Body of pancreas (tissue), 4 donors: ENCODE data around the gene SH3PXD2B. TPM values are rescaled to one million over a fixed set of nuclear protein-coding genes. Genes with fewer than 3 reads are reported as not detected.
A peak's percentile ranks its signal among the peaks of the same experiment; 100 is the strongest.
"Not testable (repeated sequence)": the region's sequence is repeated elsewhere in the genome, so short reads cannot be mapped to it uniquely, and the experiment has no call there.

Source experiments
- ATAC-seq: fragments of 150-250 bp; one replicate; pipeline ENCODE4 v1.9.1; 2016
- DNase-seq, 4 donors: peaks; one replicate each; pipeline ENCODE4 v3.0.0-alpha.2; 2019
- H3K27ac ChIP-seq, 4 donors: fragments of 200-600 bp; sonication (generic); 1 replicate in 3 of 4; 2 replicates in 1 of 4; pipeline versions ENCODE4 v1.5.1 to v1.6.1; 2016 to 2019; ENCODE audit warnings: mild to moderate bottlenecking in 1 of 4, mixed read lengths in 1 of 4, moderate library complexity in 1 of 4
- H3K27me3 ChIP-seq, 2 donors: fragments of 200-600 bp; sonication (generic); one replicate each; pipeline ENCODE4 v1.6.0; 2016; ENCODE audit warnings: mild to moderate bottlenecking in 1 of 2
- H3K36me3 ChIP-seq, 2 donors: fragments of 200-600 bp; sonication (generic); replicated peaks in 1 of 2; 2 replicates each; pipeline ENCODE4 v1.5.1; 2016; ENCODE audit warnings: low read depth in 2 of 2; ENCODE audit not compliant: insufficient read depth in 1 of 2
- H3K4me1 ChIP-seq: fragments of 200-600 bp; sonication (generic); one replicate; pipeline ENCODE4 v1.6.0; 2016
- H3K4me3 ChIP-seq, 2 donors: fragments of 200-600 bp; sonication (generic); 1 replicate in 1 of 2; 2 replicates in 1 of 2; pipeline ENCODE4 v1.5.1; 2016 to 2019
- H3K9me3 ChIP-seq, 3 donors: fragments of 200-600 bp; sonication (generic); 1 replicate in 2 of 3; 2 replicates in 1 of 3; pipeline ENCODE4 v1.5.1; 2016
- POLR2A ChIP-seq, 3 donors: fragments of 450-650 bp; IDR thresholded peaks; one replicate each; pipeline ENCODE4 v1.6.1; 2016; ENCODE audit warnings: antibody characterized with exemption in 3 of 3, mild to moderate bottlenecking in 2 of 3
- WGBS, 2 donors: methylation state at CpG; one replicate each; pipeline ENCODE4 v1.1.5; 2017; 5-methylcytosine and 5-hydroxymethylcytosine counted together
- intact Hi-C: fragments of 100-400 bp; cut with DNase I; formaldehyde crosslinking; loops from one replicate; pipeline ENCODE4 v1.15.1; 2023
- total RNA-seq, 2 donors: library from RNA; depleted of rRNA; stranded (reverse); fragments of >200 nt; gene quantifications; one replicate each; pipeline ENCODE4 v1.1.0, GENCODE V29; 2016
- TF ChIP-seq, protein P1 (sequence below), 7 experiments: fragments of 450-650 bp in 4 of 7; fragments of 200-600 bp in 3 of 7; sonication (generic) in 3 of 7; IDR thresholded peaks; one replicate each; pipeline ENCODE4 v1.5.1; 2016 to 2019; ENCODE audit warnings: antibody characterized with exemption in 7 of 7

The SH3PXD2B gene
- total RNA-seq, 2 donors from 2014 or later = 9.9 to 16.9 TPM

DNA sequence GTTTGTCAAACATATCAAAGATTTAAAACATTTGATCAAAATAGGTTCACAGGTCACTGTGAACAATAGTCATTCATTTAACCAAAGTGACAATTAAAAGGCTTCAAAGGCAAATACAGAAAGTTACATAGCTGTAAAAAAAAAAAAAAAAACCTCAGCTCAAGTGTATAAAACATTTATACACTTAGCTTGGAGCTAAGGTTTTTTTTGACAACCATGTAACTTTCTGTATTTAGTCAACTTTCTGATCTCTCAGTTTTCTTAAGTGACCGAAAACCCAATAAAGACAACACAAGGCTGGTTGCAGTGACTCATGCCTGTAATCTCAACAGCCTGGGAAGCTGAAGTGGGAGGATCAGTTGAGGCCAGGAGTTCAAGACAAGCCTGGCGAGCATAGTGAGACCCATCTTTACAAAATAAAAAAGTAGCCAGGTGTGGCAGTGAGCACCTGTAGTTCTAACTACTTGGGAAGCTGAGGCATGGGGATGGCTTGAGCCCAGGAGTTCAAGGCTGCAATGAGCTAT, 154.3 kb downstream of the SH3PXD2B start:
- Histone ChIP-seq H3K36me3 (no peaks in the 10 kb centered on the region), H3K9me3 (no peaks in the 10 kb centered on the region), H3K4me3 (no peak overlapping the region), H3K27me3 (no peaks in the 10 kb centered on the region), H3K4me1 (peaks cover 10% of the 10 kb centered on the region), H3K27ac (no peak overlapping the region)
- DNase-seq = no peak
- intact Hi-C loops = no loop called here
- TF ChIP-seq, protein P1, sequence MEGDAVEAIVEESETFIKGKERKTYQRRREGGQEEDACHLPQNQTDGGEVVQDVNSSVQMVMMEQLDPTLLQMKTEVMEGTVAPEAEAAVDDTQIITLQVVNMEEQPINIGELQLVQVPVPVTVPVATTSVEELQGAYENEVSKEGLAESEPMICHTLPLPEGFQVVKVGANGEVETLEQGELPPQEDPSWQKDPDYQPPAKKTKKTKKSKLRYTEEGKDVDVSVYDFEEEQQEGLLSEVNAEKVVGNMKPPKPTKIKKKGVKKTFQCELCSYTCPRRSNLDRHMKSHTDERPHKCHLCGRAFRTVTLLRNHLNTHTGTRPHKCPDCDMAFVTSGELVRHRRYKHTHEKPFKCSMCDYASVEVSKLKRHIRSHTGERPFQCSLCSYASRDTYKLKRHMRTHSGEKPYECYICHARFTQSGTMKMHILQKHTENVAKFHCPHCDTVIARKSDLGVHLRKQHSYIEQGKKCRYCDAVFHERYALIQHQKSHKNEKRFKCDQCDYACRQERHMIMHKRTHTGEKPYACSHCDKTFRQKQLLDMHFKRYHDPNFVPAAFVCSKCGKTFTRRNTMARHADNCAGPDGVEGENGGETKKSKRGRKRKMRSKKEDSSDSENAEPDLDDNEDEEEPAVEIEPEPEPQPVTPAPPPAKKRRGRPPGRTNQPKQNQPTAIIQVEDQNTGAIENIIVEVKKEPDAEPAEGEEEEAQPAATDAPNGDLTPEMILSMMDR (IDR thresholded peaks at IDR 0.05) = no peak
- no peak for TF ChIP-seq POLR2A (IDR thresholded peaks at IDR 0.05)
- no peak for ATAC-seq
- WGBS, 2 donors = 79 to 87% methylated on average over 2 of the region's 2 CpGs

DNA sequence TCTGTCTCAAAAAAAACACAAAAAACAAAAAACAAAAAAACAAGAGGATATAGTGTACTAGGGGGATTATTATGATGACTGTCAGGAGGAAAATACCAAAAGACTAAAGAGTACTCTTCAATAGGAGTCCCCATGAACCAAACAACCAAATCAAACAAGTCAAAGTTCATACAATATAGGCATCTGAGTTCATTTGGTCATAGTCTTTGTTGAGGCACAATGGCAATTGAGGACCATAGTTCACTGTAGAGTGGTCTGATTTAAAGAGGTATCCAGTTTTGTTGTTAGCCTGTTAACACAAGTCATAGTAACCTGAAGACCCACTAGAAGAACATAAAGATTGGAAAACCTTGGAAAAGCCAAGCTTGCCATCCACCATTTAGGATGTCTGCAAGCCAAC, 159.5 kb downstream of the SH3PXD2B start:
- TF ChIP-seq, protein P1 (IDR thresholded peaks at IDR 0.05) = no peak
- TF ChIP-seq POLR2A (IDR thresholded peaks at IDR 0.05) = no peak
- no peak overlapping the region for H3K4me3 ChIP-seq
- intact Hi-C loops = loop anchor here (5.0 kb wide), 1 partner anchor 188 kb away; no protein-coding TSS in a partner anchor
- H3K4me1 ChIP-seq = peaks cover 10% of the 10 kb centered on the region
- no peak for DNase-seq
- no peak overlapping the region for H3K27ac ChIP-seq
- H3K27me3 ChIP-seq = no peaks in the 10 kb centered on the region
- no peaks in the 10 kb centered on the region for H3K36me3 ChIP-seq
- no peaks in the 10 kb centered on the region for H3K9me3 ChIP-seq
- no peak for ATAC-seq

DNA sequence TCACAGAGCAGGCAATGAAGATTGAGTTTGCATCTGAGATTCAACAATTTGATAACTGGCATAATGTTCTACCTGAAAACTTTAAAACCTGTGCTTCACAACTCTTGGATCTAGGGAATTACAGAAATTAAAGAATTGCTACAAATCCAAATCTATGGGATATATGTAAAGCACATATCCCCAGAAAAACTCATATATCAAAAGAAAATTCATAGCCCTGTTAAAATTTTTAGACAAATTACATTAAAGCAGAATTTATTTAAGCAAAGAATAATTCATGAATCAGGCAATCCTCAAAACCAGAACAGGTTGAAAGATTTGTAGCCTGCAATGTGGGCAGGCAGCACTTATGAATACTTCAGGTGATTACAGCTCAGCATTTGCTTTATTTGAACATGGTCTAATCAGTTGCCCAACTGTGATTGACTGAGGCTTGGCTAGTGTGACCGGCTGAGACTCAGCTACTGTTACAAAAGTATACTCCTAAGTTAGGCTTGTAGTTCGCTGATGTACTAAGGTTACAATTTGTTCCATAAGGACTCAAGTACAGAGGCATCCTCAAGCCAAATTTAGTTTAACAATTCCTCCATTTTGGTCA, 160.5 kb downstream of the SH3PXD2B start:
- ATAC-seq = peak; percentile 87
- Histone ChIP-seq H3K27me3 (no peaks in the 10 kb centered on the region), H3K4me1 (peaks cover 10% of the 10 kb centered on the region), H3K36me3 (no peaks in the 10 kb centered on the region), H3K27ac (peak overlapping the region in 1 of 4 donors; percentile 34), H3K9me3 (no peaks in the 10 kb centered on the region), H3K4me3 (no peak overlapping the region)
- TF ChIP-seq POLR2A (IDR thresholded peaks at IDR 0.05) = no peak
- TF ChIP-seq, protein P1 (IDR thresholded peaks at IDR 0.05) = no peak
- DNase-seq = peak; percentile 47 to 69 (median 65)
- intact Hi-C loops = loop anchor here (5.0 kb wide), 1 partner anchor 187 kb away; no protein-coding TSS in a partner anchor
- 17 to 25% methylated on average over 2 of the region's 2 CpGs for WGBS, 2 donors

DNA sequence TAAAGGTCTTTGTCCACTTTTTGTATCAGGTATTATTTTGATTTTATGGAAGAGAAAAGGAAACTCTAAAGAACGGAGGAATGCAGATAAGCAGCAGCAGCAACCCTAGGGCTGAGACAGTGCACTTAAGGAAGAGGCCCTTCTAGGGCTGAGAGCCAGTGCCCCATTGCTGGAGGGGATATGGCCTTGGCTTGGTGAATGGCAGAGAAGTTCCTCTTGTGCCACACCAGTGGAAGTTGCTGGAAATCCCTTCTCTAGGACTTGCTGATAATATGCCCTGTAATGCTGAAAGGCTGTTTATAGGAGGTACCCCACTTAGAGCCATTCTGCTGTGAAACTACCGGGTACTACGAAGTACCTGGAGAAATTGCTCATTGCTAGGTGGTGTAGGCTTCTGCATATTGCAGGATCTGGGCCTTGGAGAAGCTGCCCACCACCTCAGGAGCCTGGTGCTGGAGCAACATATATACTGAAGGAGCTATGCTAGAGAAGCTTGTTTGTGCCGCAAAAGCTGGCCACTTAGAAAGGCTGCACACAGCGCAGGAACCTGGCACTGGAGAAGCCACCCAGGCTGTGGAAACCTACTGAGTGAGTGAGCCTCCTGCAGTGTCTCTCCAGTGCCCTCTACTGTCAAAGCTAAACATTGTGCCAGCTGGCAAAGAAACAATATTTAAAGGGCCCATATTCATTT, 161.1 kb downstream of the SH3PXD2B start:
- intact Hi-C loops = loop anchor here (5.0 kb wide), 1 partner anchor 186 kb away; no protein-coding TSS in a partner anchor
- H3K36me3 ChIP-seq = no peaks in the 10 kb centered on the region
- no peaks in the 10 kb centered on the region for H3K9me3 ChIP-seq
- ATAC-seq = peak; percentile 96
- peak overlapping the region in 2 of 4 donors; percentile 25 to 34 for H3K27ac ChIP-seq
- peaks cover 10% of the 10 kb centered on the region for H3K4me1 ChIP-seq
- 31 to 36% methylated on average over 3 to 5 of the region's 5 CpGs for WGBS, 2 donors
- no peaks in the 10 kb centered on the region for H3K27me3 ChIP-seq
- TF ChIP-seq POLR2A (IDR thresholded peaks at IDR 0.05) = no peak
- TF ChIP-seq, protein P1 (IDR thresholded peaks at IDR 0.05) = peak; percentile 66 to 94 (median 86)
- peak; percentile 70 to 86 (median 83) for DNase-seq
- H3K4me3 ChIP-seq = no peak overlapping the region

DNA sequence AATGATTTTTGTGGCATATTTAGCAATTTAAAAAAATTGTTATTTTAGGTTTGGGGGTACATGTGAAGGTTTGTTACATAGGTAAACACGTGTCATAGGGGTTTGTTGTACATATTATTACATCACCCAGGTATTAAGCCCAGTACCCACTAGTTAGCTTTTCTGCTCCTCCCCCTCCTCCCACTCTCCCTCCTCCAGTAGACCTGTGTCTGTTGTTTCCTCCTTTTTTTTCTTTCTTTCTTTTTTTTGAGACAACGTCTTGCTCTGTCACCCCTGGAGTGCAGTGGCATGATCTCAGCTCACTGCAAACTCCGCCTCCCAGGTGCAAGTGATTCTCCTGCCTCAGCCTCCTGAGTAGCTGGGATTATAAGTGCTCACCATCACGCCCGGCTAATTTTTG, 162.5 kb downstream of the SH3PXD2B start:
- not testable (repeated sequence) for H3K36me3 ChIP-seq, DNase-seq, H3K27me3 ChIP-seq, ATAC-seq, H3K27ac ChIP-seq, H3K9me3 ChIP-seq, H3K4me3 ChIP-seq
- intact Hi-C loops = loop anchor here (5.0 kb wide), 1 partner anchor 185 kb away; no protein-coding TSS in a partner anchor
- WGBS, 2 donors = 79 to 81% methylated on average over 4 to 5 of the region's 5 CpGs
- peaks cover 10% of the 10 kb centered on the region for H3K4me1 ChIP-seq
